Activated T-cell treated with anti-CD3 and anti-CD28 coated beads for 1 hour (primary cell): ENCODE measurements around the gene VN1R5.

Experiments used
- DNase-seq: peaks from one replicate; pipeline ENCODE4 v3.0.0-alpha.2; 2020; ENCODE audit warnings: low read depth

VN1R5 gene

DNA sequence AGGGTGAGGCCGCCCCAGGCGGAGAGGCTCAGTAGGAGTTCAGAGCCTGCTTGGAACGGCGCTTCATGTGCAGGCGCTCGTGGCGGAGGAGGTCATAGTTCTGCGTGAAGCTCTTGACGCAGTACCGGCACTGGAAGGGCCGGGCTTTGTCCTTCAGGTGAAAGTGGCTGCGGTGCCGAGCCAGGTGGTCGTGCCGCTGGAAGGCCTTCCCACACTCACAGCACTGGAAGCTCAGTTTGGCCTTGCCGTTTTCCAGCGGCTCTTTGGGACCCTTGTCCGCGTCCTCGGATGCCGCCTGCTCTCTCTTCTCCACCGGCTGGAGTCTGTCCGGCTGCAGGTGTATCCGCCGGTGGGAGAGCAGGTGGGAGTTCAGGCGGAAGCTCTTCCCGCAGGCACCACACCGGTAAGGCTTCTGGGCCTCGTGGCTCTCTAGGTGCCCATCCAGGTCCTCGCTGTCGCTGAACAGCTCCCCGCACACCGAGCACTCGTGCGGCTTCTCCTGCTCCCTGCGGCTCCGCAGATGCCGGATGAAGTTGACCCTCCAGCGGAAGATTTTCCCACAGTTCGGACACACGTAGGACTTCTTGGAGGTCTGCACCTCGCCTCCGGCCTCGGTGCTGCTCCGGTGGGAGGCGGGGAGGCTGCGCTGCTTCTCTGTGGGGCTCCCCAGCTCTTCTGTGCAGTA, 44.8 kb downstream of the VN1R5 start:
- DNase-seq = no peak

DNA sequence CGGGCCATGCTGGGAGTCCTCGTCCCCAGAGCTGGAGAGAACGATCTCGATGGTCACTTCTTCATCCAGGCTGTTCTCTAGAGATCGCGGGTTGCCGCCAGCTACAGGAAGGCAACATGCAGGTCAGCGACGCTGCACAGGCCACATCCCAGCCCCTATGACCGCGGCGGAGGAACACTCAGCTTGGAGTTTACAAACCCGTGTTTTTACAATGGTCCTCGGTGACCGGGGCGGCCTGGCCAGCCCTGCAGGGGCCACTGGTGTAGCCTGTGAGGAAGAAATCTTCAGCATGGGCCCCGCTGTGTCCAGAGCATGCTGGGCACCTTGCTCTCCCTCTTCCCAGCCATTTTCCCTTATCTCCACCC, 45.3 kb downstream of the VN1R5 start:
- no peak for DNase-seq

DNA sequence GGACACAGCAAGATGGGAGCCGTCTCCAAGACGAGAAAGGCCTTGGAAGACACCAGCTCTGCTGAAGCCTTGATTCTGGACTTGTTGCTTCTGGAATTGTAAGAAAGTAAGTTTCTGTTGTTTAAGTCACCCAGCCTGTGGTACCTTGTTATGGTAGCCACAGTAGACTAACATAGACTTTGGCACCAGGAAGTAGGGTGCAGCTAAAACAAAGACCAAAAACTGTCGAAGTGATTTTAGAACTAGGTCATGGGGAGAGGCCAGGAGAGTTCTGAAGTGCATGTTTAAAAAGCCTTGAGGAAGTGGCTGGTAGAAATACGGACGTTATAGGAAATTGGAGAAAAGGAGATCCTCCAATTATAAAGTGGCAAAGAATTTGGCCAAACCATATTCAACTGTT, 47.3 kb downstream of the VN1R5 start:
- no peak for DNase-seq

DNA sequence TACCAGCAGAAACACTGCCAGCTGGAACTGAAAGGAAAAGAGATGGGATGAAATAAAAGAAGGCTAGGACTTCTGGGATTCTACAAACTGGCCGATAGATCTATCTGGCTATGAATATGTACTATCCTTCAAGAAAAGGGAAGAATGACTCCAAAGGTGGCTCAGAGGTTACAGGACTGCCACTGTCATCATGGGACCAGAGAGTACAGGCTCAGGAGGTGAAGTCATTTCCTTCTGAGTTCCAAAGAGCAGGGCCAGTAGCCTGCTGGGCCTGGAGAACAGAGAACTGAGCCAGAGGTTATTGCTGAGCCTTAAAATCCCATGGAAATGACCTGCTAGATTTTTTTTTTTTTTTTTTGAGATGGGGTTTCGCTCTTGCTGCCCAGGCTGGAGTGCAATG, 48.2 kb downstream of the VN1R5 start:
- DNase-seq = no peak
